A549 (cell line): ENCODE data around the gene HES3.

Experiments
- HDAC2 ChIP-seq: fragments of 200-600 bp; sonication (generic); IDR thresholded peaks from 2 replicates; pipeline ENCODE4 v1.6.1; 2016
- RFX5 ChIP-seq: fragments of 450-650 bp; IDR thresholded peaks from 2 replicates; pipeline ENCODE4 v1.7.1; 2014; ENCODE audit warnings: antibody characterized with exemption, mild to moderate bottlenecking, moderate library complexity
- TF ChIP-seq, protein P1 (sequence below): fragments of 200-600 bp; sonication (generic); IDR thresholded peaks from 2 replicates; pipeline ENCODE4 v1.6.1; 2016; ENCODE audit warnings: antibody characterized with exemption, mild to moderate bottlenecking, moderate library complexity
- TF ChIP-seq, protein P2 (sequence below): fragments of >200 bp; sonication (Bioruptor Twin); formaldehyde crosslinking; IDR thresholded peaks from 3 replicates; pipeline ENCODE4 v1.5.1; 2016
- TF ChIP-seq, protein P3 (sequence below): IDR thresholded peaks from 2 replicates; pipeline ENCODE4 v1.6.1; 2012; ENCODE audit warnings: low read depth, borderline replicate concordance

DNA sequence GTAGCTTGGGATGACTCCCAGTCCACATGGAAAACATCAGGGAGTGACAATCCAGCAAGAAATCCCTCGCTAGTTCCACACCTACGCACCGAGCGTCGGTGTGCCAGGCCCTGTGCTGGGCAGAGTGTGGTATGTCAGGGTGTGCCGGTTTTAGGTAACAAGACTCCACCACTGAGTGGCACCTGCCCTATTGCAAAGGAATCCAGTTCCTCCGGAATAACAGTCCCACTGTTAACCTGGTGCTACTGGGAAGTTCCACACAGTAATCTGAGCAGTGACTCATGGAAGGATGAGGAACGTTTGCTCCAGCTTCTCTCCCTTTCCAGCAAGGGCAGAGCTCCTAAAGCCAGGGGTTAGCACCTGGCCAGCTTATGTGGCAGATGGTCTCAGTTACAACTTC, 23.7 kb upstream of the HES3 start:
- TF ChIP-seq, protein P1, sequence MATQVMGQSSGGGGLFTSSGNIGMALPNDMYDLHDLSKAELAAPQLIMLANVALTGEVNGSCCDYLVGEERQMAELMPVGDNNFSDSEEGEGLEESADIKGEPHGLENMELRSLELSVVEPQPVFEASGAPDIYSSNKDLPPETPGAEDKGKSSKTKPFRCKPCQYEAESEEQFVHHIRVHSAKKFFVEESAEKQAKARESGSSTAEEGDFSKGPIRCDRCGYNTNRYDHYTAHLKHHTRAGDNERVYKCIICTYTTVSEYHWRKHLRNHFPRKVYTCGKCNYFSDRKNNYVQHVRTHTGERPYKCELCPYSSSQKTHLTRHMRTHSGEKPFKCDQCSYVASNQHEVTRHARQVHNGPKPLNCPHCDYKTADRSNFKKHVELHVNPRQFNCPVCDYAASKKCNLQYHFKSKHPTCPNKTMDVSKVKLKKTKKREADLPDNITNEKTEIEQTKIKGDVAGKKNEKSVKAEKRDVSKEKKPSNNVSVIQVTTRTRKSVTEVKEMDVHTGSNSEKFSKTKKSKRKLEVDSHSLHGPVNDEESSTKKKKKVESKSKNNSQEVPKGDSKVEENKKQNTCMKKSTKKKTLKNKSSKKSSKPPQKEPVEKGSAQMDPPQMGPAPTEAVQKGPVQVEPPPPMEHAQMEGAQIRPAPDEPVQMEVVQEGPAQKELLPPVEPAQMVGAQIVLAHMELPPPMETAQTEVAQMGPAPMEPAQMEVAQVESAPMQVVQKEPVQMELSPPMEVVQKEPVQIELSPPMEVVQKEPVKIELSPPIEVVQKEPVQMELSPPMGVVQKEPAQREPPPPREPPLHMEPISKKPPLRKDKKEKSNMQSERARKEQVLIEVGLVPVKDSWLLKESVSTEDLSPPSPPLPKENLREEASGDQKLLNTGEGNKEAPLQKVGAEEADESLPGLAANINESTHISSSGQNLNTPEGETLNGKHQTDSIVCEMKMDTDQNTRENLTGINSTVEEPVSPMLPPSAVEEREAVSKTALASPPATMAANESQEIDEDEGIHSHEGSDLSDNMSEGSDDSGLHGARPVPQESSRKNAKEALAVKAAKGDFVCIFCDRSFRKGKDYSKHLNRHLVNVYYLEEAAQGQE = no peak
- TF ChIP-seq HDAC2 = no peak
- TF ChIP-seq, protein P2, sequence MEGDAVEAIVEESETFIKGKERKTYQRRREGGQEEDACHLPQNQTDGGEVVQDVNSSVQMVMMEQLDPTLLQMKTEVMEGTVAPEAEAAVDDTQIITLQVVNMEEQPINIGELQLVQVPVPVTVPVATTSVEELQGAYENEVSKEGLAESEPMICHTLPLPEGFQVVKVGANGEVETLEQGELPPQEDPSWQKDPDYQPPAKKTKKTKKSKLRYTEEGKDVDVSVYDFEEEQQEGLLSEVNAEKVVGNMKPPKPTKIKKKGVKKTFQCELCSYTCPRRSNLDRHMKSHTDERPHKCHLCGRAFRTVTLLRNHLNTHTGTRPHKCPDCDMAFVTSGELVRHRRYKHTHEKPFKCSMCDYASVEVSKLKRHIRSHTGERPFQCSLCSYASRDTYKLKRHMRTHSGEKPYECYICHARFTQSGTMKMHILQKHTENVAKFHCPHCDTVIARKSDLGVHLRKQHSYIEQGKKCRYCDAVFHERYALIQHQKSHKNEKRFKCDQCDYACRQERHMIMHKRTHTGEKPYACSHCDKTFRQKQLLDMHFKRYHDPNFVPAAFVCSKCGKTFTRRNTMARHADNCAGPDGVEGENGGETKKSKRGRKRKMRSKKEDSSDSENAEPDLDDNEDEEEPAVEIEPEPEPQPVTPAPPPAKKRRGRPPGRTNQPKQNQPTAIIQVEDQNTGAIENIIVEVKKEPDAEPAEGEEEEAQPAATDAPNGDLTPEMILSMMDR = no peak
- TF ChIP-seq, protein P3, sequence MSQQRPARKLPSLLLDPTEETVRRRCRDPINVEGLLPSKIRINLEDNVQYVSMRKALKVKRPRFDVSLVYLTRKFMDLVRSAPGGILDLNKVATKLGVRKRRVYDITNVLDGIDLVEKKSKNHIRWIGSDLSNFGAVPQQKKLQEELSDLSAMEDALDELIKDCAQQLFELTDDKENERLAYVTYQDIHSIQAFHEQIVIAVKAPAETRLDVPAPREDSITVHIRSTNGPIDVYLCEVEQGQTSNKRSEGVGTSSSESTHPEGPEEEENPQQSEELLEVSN = no peak
- no peak for TF ChIP-seq RFX5
